Ishikawa (cell line): ENCODE measurements around the gene TRAF3IP1.

Experiments
- EGR1 ChIP-seq: IDR thresholded peaks from 2 replicates; pipeline ENCODE4 v1.6.1; 2012
- EP300 ChIP-seq: IDR thresholded peaks from 2 replicates; pipeline ENCODE4 v1.6.1; 2012; ENCODE audit warnings: borderline replicate concordance
- RAD21 ChIP-seq: IDR thresholded peaks from 2 replicates; pipeline ENCODE4 v1.6.1; 2012; ENCODE audit warnings: low read depth
- TAF1 ChIP-seq: IDR thresholded peaks from 2 replicates; pipeline ENCODE4 v1.6.1; 2012; ENCODE audit warnings: low read depth, mild to moderate bottlenecking
- YY1 ChIP-seq: IDR thresholded peaks from 2 replicates; pipeline ENCODE4 v1.6.1; 2012; ENCODE audit warnings: low read depth
- TF ChIP-seq, protein P1 (sequence below): IDR thresholded peaks from 2 replicates; pipeline ENCODE4 v1.6.1; 2012

DNA sequence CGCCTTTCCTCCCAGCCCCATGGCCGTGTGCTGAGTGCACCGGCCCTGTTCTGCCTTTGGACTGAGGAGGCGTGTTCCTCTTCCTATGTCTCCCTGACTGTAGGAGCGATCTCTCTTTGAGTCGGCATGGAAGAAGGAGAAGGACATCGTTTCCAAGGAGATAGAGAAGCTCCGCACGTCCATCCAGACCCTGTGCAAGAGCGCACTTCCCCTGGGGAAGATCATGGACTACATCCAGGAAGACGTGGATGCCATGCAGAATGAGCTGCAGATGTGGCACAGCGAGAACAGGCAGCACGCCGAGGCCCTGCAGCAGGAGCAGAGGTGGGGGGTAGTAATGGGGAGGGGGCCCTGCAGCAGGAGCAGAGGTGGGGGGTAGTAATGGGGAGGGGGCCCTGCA, 77.0 kb downstream of the TRAF3IP1 start:
- TF ChIP-seq YY1 (no peak), TAF1 (no peak), RAD21 (no peak), EGR1 (no peak), EP300 (no peak)
- TF ChIP-seq, protein P1, sequence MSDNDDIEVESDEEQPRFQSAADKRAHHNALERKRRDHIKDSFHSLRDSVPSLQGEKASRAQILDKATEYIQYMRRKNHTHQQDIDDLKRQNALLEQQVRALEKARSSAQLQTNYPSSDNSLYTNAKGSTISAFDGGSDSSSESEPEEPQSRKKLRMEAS, result no peak
